NCI-H2107 (cell line): ENCODE results near the gene SUSD5.
"Not testable (repeated sequence)": the region's sequence is repeated elsewhere in the genome, so short reads cannot be mapped to it uniquely, and the experiment has no call there.

ENCODE experiments used
- DNase-seq: peaks from one replicate; lab custom pipeline; 2025; lab: John Stamatoyannopoulos, UW

Gene SUSD5

DNA sequence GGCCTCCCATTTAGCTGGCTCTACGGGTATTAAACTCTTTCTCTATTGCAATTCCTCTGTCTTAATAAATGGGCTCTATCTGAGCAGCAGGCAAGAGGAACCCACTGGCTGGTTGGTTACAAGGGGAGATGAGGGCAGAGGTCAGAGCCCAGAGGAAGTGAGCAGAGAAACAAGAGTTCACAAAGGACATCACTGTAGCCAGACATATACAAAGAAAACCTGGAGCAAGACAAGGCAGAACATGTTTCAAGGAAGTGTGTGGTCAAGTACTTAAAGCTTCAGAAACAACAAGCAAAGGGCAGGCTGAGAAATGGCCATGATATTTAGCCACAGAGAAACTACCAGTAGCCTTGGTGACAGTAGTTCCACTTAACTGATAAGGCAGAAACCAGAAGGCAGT lies 24.3 kb downstream of the SUSD5 start:
- no peak for DNase-seq

DNA sequence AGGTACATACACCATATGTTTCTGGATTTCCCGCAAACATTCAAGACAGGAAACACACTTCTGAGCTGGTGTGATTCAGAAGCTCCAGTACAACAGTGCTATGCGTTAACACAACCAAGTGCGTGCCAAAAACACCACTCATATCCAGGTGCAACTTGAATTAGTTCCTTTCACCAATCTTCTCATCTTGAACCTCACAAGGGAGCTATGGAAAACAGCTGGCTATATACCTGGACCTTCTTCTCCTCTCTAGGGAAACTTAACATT lies 31.3 kb downstream of the SUSD5 start:
- DNase-seq = no peak

DNA sequence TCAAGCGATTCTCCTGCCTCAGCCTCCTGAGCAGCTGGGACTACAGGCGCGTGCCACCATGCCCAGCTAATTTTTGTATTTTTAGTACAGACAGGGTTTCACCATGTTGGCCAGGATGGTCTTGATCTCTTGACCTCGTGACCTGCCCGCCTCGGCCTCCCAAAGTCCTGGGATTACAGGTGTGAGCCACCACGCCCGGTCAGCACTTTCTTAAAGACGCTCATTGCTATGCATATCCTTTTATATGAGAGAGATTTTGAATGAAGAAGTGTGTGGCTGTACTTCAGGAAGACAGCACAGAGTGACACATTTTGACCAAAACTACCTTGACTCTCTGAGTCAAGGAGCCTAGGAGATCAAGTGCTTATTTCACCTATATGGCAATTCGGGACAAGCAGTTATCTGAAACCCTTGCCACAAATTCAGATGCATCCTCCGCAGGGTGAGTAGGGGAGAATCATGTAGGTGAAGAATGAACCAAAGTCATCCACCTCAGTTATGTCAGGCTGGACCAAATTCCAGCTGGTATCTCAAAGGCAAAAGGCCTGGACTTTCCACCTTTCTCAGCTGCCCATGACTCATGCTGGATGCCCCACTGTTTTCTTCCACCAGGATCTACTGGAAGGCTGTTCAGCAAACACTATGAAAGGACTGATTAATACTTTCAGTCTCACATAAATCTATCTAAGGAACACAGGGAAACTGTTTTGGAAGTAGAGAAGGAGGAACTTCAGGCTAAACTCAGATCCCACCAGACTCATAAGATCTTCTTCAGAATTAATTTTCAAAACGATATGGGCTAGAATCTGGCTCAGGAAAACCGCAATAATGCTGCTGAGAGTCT lies 31.9 kb downstream of the SUSD5 start:
- DNase-seq = no peak

DNA sequence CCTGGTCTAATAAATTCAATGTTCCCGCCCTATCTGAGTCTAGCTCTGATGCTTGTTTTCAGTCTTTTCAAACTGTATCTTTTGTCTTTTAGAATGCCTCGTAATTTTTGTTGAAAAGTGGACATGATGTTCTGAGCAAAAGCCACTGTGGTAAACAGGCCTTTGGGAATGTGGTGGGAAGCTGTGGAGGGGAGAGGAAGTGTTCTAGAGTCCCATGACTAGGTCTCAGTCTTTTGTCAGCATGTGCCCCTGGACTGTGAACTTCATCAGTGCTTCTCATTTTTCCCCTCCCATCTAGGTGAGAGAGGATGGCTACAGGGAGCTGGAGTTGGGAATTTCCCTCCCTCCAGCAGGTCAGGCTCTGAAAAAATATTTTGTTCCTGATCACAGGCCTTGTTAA lies 33.7 kb downstream of the SUSD5 start:
- no peak for DNase-seq

DNA sequence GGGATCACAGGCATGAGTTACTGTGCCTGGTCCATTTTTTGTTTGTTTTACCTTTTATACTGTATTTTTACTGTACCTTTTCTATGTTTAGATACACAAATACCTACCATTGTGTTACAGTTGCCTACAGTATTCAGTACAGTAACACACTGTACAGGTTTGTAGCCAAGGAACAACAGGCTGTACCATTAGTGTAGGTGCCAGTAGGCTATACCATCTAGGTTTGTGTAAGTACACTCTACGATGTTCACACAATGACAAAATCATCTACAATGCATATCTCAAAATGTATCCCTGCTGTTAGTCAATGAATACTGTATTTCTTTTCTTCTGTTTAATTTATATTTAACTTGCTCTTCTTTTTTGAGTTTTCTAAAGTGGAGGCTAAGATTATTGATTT lies 37.0 kb downstream of the SUSD5 start:
- not testable (repeated sequence) for DNase-seq

DNA sequence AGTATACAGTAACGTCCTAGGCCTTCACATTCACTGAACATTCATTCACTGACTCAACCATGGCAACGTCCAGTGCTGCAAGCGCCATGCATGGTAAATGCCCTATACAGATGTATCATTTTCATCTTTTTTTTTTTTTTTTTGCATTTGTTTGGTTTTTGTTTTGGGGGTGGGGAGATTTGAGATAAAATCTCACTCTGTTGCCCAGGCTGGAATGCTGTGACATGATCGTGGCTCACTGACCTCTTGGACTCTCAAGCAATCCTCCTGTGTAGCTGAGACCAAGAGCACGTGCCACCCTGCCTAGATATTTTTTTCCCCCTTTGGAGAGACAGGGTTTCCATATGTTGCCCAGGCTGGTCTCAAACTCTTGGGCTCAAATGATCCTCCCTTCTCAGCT lies 37.4 kb downstream of the SUSD5 start:
- no peak for DNase-seq

DNA sequence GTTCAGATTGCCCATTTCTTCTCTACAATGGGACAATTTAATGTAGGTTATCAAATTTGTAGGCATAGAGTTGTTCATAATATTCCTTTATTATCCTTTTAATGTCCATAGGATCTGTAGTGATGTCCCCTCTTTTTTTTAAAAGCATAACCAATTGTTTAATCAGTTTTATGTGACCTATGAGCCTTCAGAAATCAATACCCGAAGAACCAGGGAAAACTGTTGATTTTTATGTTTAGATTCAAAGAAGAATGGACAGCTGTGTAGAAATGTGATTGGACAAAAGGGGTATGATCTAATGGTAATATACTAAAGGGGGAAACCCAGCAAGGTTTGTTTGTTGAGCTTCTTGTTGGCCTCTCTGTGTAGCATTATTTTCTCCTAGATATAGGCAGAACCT lies 39.5 kb downstream of the SUSD5 start:
- DNase-seq = no peak

DNA sequence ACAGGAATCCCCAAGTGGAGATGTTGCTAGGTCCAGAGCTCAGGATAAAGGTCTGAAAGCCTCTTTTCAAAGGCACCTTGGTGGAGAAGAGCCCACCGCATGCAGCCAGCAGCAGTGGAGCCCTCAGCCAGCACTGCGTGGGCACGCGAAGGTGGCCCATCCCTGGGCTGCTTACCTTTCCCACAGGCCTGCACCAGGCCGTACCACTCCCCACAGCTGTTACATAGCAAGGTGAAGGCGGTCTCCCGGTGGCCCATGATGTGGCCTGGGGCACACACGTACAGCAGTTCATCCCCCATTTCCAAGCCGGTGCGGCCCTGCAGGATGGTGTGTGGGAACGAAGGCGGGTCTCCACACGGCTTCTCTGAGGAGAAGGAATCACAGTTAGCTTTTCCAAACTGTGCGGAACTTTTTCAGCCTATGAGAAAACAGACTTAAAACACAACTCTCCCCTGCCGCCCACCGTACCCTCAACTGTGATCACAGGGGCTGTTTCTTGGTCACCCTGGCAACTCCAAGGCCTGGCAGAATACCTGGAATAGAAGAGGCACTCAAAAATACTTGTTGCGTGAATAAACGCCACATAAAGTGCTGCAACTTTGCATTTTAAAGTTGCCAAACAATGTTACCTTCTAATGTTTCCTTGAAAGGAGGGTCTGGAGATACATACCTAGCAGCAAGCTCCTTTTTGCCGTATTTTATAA lies 43.7 kb downstream of the SUSD5 start:
- DNase-seq = no peak

DNA sequence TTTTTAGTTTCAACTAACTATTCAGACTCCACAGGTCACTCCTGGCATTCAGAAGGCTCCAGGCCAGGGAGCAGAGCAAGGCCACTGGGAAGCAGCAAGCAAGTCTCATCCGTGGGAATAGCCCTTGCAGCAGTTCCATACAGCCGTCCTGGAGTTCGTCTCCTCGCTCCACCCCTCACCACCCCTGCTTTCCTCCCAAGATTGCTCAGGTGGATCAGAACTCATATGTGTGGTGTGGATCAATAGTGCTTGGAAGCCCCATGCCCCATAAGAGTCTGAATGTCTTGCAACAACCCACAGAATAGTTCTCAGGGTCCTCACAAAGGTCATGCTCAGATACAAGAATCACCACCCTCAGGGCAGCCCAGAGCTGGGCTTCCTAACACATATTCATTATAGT lies 44.5 kb downstream of the SUSD5 start:
- DNase-seq = no peak

DNA sequence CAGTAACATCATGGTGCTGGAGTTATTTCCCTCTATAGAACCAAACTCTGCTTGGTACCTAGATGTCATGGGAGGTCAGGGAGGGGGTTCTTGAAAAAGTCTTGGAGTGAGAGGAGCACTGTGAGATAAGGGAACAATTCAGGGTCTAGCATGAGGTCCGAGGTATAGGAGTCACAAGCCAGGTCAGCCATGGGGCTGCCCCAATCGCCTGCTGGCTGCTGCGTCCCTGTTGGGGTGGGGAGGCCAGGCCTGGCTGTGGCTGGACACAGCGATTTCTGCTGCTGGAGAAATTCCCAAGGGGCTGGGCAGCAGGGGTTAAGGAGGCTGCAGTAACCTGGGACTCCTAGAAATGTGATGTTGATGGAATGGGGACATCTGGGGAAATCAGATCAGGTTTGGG lies 44.9 kb downstream of the SUSD5 start:
- no peak for DNase-seq

DNA sequence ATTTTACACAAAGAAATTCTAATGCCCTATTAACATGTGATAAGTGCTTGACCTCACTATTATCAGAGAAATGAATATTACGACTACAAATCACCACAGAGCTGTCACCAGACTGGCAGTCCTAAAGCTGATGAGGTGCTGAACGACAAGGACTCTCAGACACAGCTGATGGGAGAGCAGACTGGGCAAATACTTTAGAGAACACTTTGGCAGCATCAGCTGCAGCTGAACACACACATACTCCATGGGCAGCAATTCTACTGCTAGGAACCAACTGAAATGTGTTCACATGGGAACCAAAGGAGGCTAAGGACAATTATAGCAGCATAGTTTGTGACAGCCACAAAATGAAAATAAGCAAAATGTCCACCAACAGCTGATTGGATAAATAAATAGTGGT lies 45.5 kb downstream of the SUSD5 start:
- no peak for DNase-seq

DNA sequence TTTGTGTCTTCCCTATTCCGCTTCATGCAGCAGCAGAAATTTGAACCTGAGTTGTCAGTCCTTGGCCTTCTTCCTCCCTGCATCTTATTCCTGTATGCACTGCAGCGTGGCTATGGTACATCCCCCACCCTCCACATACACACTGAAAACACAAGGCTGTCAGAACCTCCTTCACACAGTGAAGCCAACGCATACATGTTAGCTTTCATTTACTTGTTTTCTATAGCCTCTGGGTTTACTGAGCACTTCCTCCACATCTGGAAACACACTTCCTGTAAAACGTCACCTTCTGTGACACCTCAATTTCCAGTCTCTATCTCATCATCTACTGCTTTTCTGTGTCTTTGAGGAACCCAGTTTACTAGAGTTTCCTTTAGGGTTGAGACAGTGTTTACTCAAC lies 47.0 kb downstream of the SUSD5 start:
- DNase-seq = no peak

DNA sequence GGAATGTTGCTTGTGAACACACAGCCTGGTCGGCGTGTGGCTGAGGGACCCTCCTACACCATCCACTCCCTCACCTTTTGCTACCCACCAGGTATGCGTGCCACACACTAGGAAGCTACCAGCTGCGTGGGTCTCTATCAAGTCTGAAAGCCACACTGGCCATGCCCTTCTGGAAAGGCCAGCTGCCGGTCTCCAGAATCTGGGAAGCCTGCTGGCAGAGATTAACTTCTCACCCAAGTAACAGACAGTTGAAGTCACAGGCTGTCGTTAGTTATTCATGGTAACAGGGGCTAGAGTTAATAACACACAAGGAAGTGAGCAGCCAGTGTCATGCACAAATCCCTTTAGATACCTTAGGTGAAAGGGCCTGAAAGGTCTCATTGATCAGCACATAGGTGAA lies 48.1 kb downstream of the SUSD5 start:
- DNase-seq = no peak

DNA sequence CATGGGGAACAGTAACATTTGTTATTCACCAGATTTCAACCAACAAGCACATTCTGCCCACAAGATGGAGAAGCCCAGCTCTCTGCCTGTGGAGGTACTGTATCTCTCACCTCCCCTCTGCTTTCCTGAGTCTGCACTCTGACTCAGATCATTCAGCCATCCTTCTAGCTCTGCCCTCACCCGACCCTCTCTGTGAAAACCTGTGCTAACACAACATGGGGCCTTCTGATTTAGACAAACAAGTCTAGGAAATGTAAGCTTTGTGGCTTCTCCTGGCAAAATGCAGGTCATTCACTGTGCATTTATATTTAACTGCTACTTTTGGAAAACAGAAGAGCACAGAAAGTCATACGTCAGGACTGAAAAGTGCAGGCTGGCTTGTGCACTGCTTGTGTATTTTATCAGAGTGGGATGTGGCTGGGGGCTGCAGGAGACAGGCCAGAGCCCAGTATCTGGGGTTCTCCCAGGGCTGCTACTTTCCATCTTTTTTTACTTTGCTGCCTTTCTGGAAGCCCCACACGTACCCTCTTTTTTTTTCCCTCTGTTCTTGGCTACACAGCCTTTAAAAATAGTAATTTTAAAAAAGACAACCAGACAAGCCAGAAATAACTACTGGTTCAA lies 50.8 kb downstream of the SUSD5 start:
- DNase-seq = no peak

DNA sequence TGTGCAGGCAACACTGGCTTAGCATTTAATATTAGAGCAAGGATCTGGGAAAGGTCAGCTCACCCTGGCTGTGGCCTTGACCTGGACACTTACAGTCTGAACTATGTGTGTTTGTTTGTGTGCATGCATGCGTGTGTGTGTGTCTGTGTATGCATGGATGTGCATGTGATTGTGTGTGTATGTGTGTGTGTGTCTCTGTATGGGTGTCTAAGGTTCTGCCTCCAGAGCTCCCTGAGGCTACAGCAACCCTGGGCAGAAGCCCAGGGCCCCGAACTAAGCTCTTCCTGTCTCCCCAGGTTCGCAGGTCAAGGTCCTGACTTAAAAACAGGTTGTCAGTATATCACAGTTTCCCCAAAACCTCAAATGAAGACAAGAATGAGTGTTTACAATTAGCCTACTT lies 51.3 kb downstream of the SUSD5 start:
- no peak for DNase-seq

DNA sequence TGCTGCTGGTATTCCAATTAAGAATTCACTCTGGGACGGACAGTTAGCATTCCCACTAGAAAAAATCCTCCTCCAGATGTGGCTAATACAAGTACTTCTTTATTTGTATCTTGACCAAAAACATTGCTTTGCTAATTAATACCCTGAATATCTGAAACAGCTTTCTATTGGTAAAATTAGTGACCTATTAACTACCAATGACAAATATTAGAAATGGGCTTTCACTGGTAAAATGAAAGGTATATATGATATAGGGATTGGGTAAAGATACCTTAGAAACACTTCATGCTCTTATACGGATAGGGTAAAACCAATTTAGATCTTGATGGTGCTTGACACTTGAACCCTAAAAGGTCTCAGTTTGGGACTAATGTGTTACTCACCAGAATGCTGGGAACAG lies 52.5 kb downstream of the SUSD5 start:
- no peak for DNase-seq

DNA sequence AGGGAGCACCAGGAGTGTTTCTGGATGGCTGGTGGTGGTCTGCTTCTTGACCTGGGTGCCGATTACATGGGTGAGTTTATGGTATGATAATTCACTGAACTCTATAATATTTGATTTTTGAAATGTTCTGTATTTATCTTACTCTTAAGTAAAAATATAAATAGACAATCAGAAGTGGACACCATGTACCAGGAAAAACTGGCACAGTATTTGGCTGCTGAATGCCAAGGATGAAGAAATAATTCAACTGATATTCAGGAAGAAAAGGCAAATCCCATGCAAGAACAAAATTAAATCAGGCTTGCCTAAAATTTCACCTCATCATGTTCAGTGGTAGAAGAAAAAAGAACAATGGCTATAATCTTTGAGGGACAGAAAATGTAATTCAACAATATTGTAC lies 53.2 kb downstream of the SUSD5 start:
- DNase-seq = no peak

DNA sequence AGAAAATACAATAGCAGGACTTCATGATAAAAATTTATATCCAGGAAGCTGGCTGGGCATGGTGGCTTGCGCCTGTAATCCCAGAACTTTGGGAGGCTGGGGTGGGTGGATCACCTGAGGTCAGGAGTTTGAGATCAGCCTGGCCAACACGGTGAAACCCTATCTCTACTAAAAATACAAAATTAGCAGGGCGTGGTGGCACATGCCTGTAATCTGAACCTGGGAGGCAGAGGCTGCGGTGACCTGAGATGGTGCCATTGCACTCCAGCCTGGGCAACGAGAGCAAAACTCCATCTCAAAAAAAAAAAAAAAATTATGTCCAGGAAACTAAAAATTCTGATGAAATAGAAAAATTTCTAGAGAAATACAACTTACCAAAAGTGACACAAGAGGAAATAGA lies 56.0 kb downstream of the SUSD5 start:
- not testable (repeated sequence) for DNase-seq

DNA sequence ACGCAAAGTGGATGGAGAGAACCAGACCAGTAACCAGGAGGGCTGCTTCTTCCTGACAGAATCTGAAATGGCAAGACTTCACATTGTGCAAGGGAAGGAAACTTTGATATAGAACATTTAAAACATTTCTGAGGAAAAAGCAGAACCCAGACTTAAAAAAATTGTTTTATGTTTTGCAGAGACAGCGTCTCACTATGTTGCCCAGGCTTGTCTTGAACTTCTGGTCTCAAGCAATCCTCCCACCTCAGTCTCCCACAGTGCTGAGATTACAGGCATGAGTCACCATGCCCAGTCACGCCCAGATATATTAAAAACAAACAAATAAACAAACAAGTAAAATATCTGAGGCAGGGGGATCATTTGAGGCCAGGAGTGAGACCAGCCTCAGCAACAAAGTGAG lies 58.6 kb downstream of the SUSD5 start:
- DNase-seq = no peak

DNA sequence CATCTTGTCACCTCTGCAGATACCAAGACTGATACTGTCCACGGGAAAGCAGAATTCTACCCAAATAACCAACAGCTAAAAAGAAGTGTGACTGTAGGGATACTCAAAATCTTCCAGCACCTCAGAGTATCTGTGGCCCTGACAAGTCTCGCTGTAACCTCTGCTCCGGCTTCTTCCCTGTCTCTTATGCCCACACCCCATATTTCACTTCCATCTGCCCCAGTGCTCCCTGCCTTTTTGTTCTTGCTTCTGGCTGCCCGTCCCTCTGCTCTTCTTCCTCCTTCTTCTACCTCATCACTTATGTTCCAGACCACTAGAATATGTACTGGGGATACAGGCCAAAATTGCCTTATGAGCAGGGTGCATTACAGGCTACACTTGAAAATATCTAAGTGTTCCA lies 59.4 kb downstream of the SUSD5 start:
- no peak for DNase-seq

DNA sequence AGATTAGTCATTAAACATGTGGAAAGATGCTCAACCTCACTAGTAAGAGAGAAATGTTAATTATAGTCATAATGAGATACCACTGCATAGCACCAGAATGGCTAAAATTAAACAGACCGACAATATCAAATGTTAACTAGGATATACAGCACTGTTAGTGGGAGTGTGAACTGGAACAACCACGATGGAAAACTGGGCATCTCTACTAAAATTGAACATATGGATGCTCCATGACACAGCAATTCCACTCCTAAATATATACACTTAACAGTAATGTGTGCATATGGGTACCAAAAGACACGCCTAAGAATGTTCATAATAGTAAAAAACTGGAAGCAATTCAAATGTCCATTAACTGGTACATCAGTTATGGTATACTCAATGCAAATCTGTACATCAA lies 63.3 kb downstream of the SUSD5 start:
- no peak for DNase-seq

DNA sequence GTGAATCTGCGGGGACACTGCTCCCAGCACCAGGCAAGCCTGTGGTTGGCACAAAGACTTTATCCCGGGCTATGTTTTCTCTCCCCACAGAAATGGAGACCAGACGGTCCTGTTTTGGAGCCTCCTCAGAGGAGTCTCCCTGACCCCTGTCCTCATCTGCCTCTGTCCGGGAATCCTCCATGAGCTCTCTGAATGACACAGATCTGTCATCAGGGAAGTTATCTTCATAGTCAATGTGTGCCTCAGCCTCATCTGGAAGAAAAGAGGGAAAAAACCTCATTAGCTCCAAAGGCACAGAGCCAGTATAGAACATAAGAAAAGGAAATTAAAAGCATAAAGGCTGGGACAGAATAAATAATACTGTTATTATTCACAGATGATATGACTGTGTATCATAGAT lies 64.8 kb downstream of the SUSD5 start:
- DNase-seq = no peak
